SK-N-SH (cell line): ENCODE data around the gene THBD. TPM values are rescaled to one million over a fixed set of nuclear protein-coding genes. Genes with fewer than 3 reads are reported as not detected.

Experiments
- CTCF ChIA-PET: fragments of 300-600, 350-600 bp; formaldehyde crosslinking; extraction: SDS; loops from one replicate; lab custom pipeline; 2021; lab: Yijun Ruan, JAX
- POLR2A ChIA-PET: fragments of 350-600 bp; sonication (Branson Sonifier 250); formaldehyde crosslinking; extraction: SDS; loops from one replicate; lab custom pipeline; 2020; ENCODE audit warnings: antibody characterized with exemption, inconsistent platforms; lab: Yijun Ruan, JAX
- DNase-seq: peaks from one replicate; pipeline ENCODE4 v3.0.0; 2012
- H2AFZ ChIP-seq: fragments of 200-600 bp; sonication (generic); 2 replicates; pipeline ENCODE4 v1.8.1; 2016; ENCODE audit warnings: antibody characterized with exemption, mild to moderate bottlenecking, low read depth
- H3F3A ChIP-seq: fragments of 200-600 bp; sonication (generic); replicated peaks from 2 replicates; pipeline ENCODE3; 2016; ENCODE audit warnings: antibody characterized with exemption, mild to moderate bottlenecking; ENCODE audit not compliant: insufficient read depth
- H3K27ac ChIP-seq, 2 experiments: fragments of 200-500 bp in 1 of 2; fragments of 200-600 bp in 1 of 2; sonication (Bioruptor generic) in 1 of 2; sonication (generic), shearing (Covaris generic) in 1 of 2; 2 replicates each; pipeline versions ENCODE4 v1.5.1 to v1.6.1; 2014 to 2016; ENCODE audit warnings: low read depth in 2 of 2, inconsistent platforms in 1 of 2, low read length in 1 of 2, mild to moderate bottlenecking in 1 of 2, mixed read lengths in 1 of 2
- H3K27me3 ChIP-seq: fragments of 200-600 bp; sonication (generic), shearing (Covaris generic); 2 replicates; pipeline ENCODE4 v1.6.1; 2016; ENCODE audit warnings: mixed run types; ENCODE audit not compliant: insufficient read depth
- H3K36me3 ChIP-seq, 2 experiments: fragments of 200-500 bp in 1 of 2; fragments of 200-600 bp in 1 of 2; sonication (Bioruptor generic) in 1 of 2; sonication (generic) in 1 of 2; replicated peaks in 1 of 2; 2 replicates each; pipeline versions ENCODE3 to v1.5.1; 2014 to 2016; ENCODE audit warnings: low read length in 1 of 2, mild to moderate bottlenecking in 1 of 2; ENCODE audit not compliant: insufficient read depth in 2 of 2, control insufficient read depth in 1 of 2
- H3K4me1 ChIP-seq, 2 experiments: fragments of 200-500 bp in 1 of 2; fragments of 200-600 bp in 1 of 2; sonication (Bioruptor generic) in 1 of 2; sonication (generic), shearing (Covaris generic) in 1 of 2; 2 replicates each; pipeline versions ENCODE4 v1.5.1 to v1.6.1; 2014 to 2016; ENCODE audit warnings: low read depth in 1 of 2, low read length in 1 of 2, mixed run types in 1 of 2; ENCODE audit not compliant: insufficient read depth in 2 of 2, control insufficient read depth in 1 of 2
- H3K4me2 ChIP-seq: fragments of 200-600 bp; sonication (generic), shearing (Covaris generic); 2 replicates; pipeline ENCODE4 v1.6.1; 2017; ENCODE audit warnings: mixed run types
- H3K4me3 ChIP-seq, 2 experiments: fragments of 200-500 bp in 1 of 2; fragments of 200-600 bp in 1 of 2; sonication (Bioruptor generic) in 1 of 2; sonication (generic), shearing (Covaris generic) in 1 of 2; 2 replicates each; pipeline versions ENCODE4 v1.5.1 to v1.8.1; 2014 to 2016; ENCODE audit warnings: low read depth in 2 of 2, inconsistent platforms in 1 of 2, low read length in 1 of 2, mild to moderate bottlenecking in 1 of 2, mixed read lengths in 1 of 2, moderate library complexity in 1 of 2
- H3K79me2 ChIP-seq: fragments of 200-600 bp; sonication (generic); 2 replicates; pipeline ENCODE4 v1.8.1; 2017; ENCODE audit warnings: mild to moderate bottlenecking; ENCODE audit not compliant: insufficient read depth
- H3K9ac ChIP-seq: fragments of 200-600 bp; sonication (generic); 2 replicates; pipeline ENCODE4 v1.6.1; 2017; ENCODE audit warnings: mixed run types
- H3K9me2 ChIP-seq: fragments of 200-600 bp; sonication (generic); 2 replicates; pipeline ENCODE4 v1.6.1; 2017; ENCODE audit warnings: mixed run types
- H3K9me3 ChIP-seq: fragments of 200-600 bp; sonication (generic); 2 replicates; pipeline ENCODE4 v1.6.1; 2017; ENCODE audit warnings: mixed run types, mild to moderate bottlenecking, moderate library complexity
- H4K20me1 ChIP-seq: fragments of 200-600 bp; sonication (generic); 2 replicates; pipeline ENCODE4 v1.6.1; 2017; ENCODE audit warnings: mild to moderate bottlenecking, mixed run types; ENCODE audit not compliant: insufficient read depth
- CHD2 ChIP-seq: fragments of 150-350 bp; IDR thresholded peaks from 2 replicates; pipeline ENCODE4 v1.6.1; 2018; ENCODE audit warnings: low read length; ENCODE audit not compliant: partially characterized antibody
- EP300 ChIP-seq, 2 experiments: IDR thresholded peaks; 2 replicates each; pipeline versions ENCODE4 v1.4.0 to v1.6.1; 2012; ENCODE audit warnings: borderline replicate concordance in 1 of 2, low read depth in 1 of 2, low read length in 1 of 2
- FOSL2 ChIP-seq: IDR thresholded peaks from 2 replicates; pipeline ENCODE4 v1.4.0; 2012; ENCODE audit warnings: low read depth, mild to moderate bottlenecking, moderate library complexity, borderline replicate concordance
- FOXM1 ChIP-seq: IDR thresholded peaks from 2 replicates; pipeline ENCODE4 v1.4.0; 2012; ENCODE audit warnings: low read depth, mild to moderate bottlenecking
- GATA2 ChIP-seq: sonication (generic); formaldehyde crosslinking; IDR thresholded peaks from 2 replicates; pipeline ENCODE4 v1.5.0; 2020; ENCODE audit warnings: mild to moderate bottlenecking, missing genetic modification reagents
- IRF3 ChIP-seq: fragments of 150-350 bp; IDR thresholded peaks from 2 replicates; pipeline ENCODE4 v1.6.1; 2016; ENCODE audit warnings: mild to moderate bottlenecking, low read depth, low read length
- JUND ChIP-seq: IDR thresholded peaks from 2 replicates; pipeline ENCODE4 v1.4.0; 2012
- MAX ChIP-seq: IDR thresholded peaks from 2 replicates; pipeline ENCODE4 v1.4.0; 2012; ENCODE audit warnings: low read depth
- REST ChIP-seq: IDR thresholded peaks from 2 replicates; pipeline ENCODE4 v1.6.1; 2012; ENCODE audit warnings: mild to moderate bottlenecking, low read depth, low read length, moderate library complexity
- RXRA ChIP-seq: IDR thresholded peaks from 2 replicates; pipeline ENCODE4 v1.4.0; 2012; ENCODE audit warnings: low read depth, mild to moderate bottlenecking, borderline replicate concordance
- SMC3 ChIP-seq: IDR thresholded peaks from 2 replicates; pipeline ENCODE4 v1.6.1; 2012; ENCODE audit warnings: low read depth, low read length, improper control_type of control experiment
- TEAD4 ChIP-seq: IDR thresholded peaks from 2 replicates; pipeline ENCODE4 v1.4.0; 2012; ENCODE audit warnings: mild to moderate bottlenecking, borderline replicate concordance; ENCODE audit not compliant: insufficient read depth
- YY1 ChIP-seq: IDR thresholded peaks from 2 replicates; pipeline ENCODE4 v1.4.0; 2012; ENCODE audit warnings: low read depth, mild to moderate bottlenecking
- WGBS: methylation state at CpG from one replicate; pipeline ENCODE4 v1.1.6; 2017; ENCODE audit warnings: low lambda C conversion rate; 5-methylcytosine and 5-hydroxymethylcytosine counted together
- polyA plus RNA-seq, 3 experiments: library from polyadenylated mRNA; depleted of rRNA; stranded (reverse); fragments of >200 nt; gene quantifications; 2 replicates each; pipeline ENCODE4 v1.2.3, GENCODE V29; 2012
- TF ChIP-seq, protein P1 (sequence below): fragments of 150-350 bp; IDR thresholded peaks from 2 replicates; pipeline ENCODE4 v1.6.1; 2017; ENCODE audit warnings: antibody characterized with exemption, low read length, low read depth, borderline replicate concordance
- TF ChIP-seq, protein P2 (sequence below): fragments of 200-600 bp; sonication (generic); IDR thresholded peaks from 2 replicates; pipeline ENCODE4 v1.6.1; 2017; ENCODE audit warnings: antibody characterized with exemption, mild to moderate bottlenecking, moderate library complexity
- TF ChIP-seq, protein P3 (sequence below): IDR thresholded peaks from 2 replicates; pipeline ENCODE4 v1.4.0; 2012; ENCODE audit warnings: low read depth, borderline replicate concordance

Gene THBD
- polyA plus RNA-seq, 1 of the 3 experiments (the other 2 are of a cell fraction), result 0.33 TPM

DNA sequence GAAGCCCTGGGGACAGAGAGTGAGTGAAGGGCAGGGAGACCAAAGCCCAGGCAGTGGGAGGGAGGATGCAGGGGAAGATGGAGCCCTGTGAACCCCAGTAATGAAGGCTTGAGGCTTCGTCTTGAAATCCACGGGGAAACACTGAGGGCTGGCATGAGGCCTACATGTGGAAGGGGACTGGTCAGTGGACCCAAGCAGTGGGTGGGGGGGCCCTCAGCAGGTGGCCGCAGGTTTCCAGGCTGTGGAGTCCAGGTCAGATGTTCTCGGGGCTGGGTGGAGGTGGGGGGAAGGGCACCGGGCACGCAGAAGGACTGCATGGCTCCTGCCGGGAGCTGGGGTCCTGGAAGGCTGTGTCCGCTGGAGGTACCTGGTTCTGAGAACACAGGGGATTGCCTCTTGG lies 39.4 kb upstream of the THBD start:
- Histone ChIP-seq H4K20me1 (no peaks in the 10 kb centered on the region), H3F3A (no peaks in the 10 kb centered on the region), H3K9ac (no peak overlapping the region), H3K27me3 (peaks cover 70% of the 10 kb centered on the region), H3K79me2 (no peaks in the 10 kb centered on the region), H3K9me2 (no peaks in the 10 kb centered on the region), H3K9me3 (no peaks in the 10 kb centered on the region), H3K36me3 (no peaks in the 10 kb centered on the region), H3K4me3 (no peak overlapping the region), H3K4me2 (no peak overlapping the region), H3K4me1 (no peaks in the 10 kb centered on the region), H3K27ac (no peak overlapping the region), H2AFZ (no peak overlapping the region)
- 12% methylated on average over 4 of the region's 8 CpGs for WGBS
- ChIA-PET CTCF (no interaction called here), POLR2A (no interaction called here)
- no peak for DNase-seq
- TF ChIP-seq, protein P1, sequence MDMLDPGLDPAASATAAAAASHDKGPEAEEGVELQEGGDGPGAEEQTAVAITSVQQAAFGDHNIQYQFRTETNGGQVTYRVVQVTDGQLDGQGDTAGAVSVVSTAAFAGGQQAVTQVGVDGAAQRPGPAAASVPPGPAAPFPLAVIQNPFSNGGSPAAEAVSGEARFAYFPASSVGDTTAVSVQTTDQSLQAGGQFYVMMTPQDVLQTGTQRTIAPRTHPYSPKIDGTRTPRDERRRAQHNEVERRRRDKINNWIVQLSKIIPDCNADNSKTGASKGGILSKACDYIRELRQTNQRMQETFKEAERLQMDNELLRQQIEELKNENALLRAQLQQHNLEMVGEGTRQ, result no peak
- TF ChIP-seq TEAD4, result no peak
- no peak for TF ChIP-seq RXRA
- no peak for TF ChIP-seq JUND
- no peak for TF ChIP-seq EP300 (IDR thresholded peaks at IDR 0.05; ENCODE audit: borderline replicate concordance in 1 of 2, low read depth in 1 of 2, low read length in 1 of 2)
- no peak for TF ChIP-seq YY1
- TF ChIP-seq IRF3, result no peak
- TF ChIP-seq CHD2, result no peak

GRCh38 chr20:23087587-23088251 lies 38.2 kb upstream of the THBD start:
- Histone ChIP-seq H2AFZ (no peak overlapping the region), H3K4me3 (no peak overlapping the region)
- DNase-seq, result no peak
- CTCF ChIA-PET, result no interaction called here
- no peak for TF ChIP-seq FOXM1
- TF ChIP-seq YY1, result no peak
- TF ChIP-seq SMC3, result no peak
- TF ChIP-seq JUND, result no peak
- TF ChIP-seq, protein P2, sequence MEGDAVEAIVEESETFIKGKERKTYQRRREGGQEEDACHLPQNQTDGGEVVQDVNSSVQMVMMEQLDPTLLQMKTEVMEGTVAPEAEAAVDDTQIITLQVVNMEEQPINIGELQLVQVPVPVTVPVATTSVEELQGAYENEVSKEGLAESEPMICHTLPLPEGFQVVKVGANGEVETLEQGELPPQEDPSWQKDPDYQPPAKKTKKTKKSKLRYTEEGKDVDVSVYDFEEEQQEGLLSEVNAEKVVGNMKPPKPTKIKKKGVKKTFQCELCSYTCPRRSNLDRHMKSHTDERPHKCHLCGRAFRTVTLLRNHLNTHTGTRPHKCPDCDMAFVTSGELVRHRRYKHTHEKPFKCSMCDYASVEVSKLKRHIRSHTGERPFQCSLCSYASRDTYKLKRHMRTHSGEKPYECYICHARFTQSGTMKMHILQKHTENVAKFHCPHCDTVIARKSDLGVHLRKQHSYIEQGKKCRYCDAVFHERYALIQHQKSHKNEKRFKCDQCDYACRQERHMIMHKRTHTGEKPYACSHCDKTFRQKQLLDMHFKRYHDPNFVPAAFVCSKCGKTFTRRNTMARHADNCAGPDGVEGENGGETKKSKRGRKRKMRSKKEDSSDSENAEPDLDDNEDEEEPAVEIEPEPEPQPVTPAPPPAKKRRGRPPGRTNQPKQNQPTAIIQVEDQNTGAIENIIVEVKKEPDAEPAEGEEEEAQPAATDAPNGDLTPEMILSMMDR, result no peak
- no peak for TF ChIP-seq FOSL2
- TF ChIP-seq EP300 (IDR thresholded peaks at IDR 0.05; ENCODE audit: borderline replicate concordance in 1 of 2, low read depth in 1 of 2, low read length in 1 of 2), result no peak
- TF ChIP-seq REST, result no peak
- no peak for TF ChIP-seq MAX
- TF ChIP-seq GATA2 (CRISPR knock-in tag), result no peak
- TF ChIP-seq, protein P3, sequence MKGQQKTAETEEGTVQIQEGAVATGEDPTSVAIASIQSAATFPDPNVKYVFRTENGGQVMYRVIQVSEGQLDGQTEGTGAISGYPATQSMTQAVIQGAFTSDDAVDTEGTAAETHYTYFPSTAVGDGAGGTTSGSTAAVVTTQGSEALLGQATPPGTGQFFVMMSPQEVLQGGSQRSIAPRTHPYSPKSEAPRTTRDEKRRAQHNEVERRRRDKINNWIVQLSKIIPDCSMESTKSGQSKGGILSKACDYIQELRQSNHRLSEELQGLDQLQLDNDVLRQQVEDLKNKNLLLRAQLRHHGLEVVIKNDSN, result no peak
- TF ChIP-seq RXRA, result no peak
- TF ChIP-seq, all 33 proteins: peak for 0
- Histone ChIP-seq H3K9ac (no peak overlapping the region), H3F3A (no peaks in the 10 kb centered on the region), H3K27ac (no peak overlapping the region), H4K20me1 (no peaks in the 10 kb centered on the region), H3K4me1 (no peaks in the 10 kb centered on the region), H3K36me3 (no peaks in the 10 kb centered on the region), H3K27me3 (peaks cover 58% of the 10 kb centered on the region), H3K9me3 (no peaks in the 10 kb centered on the region), H3K4me2 (no peak overlapping the region), H3K9me2 (no peaks in the 10 kb centered on the region), H3K79me2 (no peaks in the 10 kb centered on the region)
- 15% methylated on average over 9 of the region's 9 CpGs for whole genome bisulfite sequencing
- POLR2A ChIA-PET, result no interaction called here
